HUES64 (cell line): Measurements from ENCODE around the gene LHFPL2.

Experiments
- H3K27ac ChIP-seq: 2 replicates; pipeline ENCODE4 v1.7.0; 2013; ENCODE audit warnings: low read depth, low read length, inconsistent platforms
- H3K27me3 ChIP-seq: 2 replicates; pipeline ENCODE4 v1.6.1; 2013; ENCODE audit warnings: mild to moderate bottlenecking, low read length; ENCODE audit not compliant: insufficient read depth
- H3K36me3 ChIP-seq: 2 replicates; pipeline ENCODE4 v1.6.1; 2013; ENCODE audit warnings: mild to moderate bottlenecking, low read length; ENCODE audit not compliant: insufficient read depth
- H3K4me1 ChIP-seq: 2 replicates; pipeline ENCODE4 v1.6.1; 2013; ENCODE audit warnings: mild to moderate bottlenecking, low read length, moderate library complexity; ENCODE audit not compliant: insufficient read depth
- H3K4me3 ChIP-seq: 2 replicates; pipeline ENCODE4 v1.5.1; 2013; ENCODE audit warnings: mild to moderate bottlenecking, low read length, moderate library complexity
- H3K9ac ChIP-seq: 2 replicates; pipeline ENCODE4 v1.6.1; 2013; ENCODE audit warnings: mild to moderate bottlenecking, low read depth, low read length
- H3K9me3 ChIP-seq: 2 replicates; pipeline ENCODE4 v1.6.1; 2013; ENCODE audit warnings: low read depth, low read length; ENCODE audit not compliant: insufficient read depth
- WGBS: fragments of 150-250, 120-280 bp; methylation state at CpG from one replicate; pipeline ENCODE4 v1.1.7; 2013; ENCODE audit warnings: missing lambda C conversion rate; 5-methylcytosine and 5-hydroxymethylcytosine counted together

LHFPL2 gene

DNA sequence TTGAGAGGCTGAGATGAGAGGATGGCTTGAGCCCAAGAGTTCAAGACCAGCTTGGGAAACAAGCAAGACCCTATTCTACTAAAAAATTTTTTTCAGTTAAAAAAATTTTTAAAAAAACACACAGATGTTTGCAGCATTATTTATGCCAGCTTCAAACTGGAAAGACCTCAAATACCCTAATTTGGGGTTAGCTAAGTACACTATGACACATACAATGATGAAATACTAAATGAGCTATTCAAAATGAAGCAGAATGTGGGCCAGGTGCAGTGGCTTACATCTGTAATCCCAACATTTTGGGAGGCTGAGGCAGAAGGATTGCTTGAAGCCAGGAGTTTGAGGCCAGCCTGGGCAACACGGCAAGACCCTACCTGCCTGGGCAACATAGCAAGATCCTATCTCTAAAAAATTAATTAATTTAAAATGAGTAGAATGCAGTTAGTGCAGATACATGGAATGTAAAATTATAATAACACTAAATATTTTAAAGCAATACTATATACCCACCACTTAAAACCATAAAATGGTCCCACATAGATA lies 44.9 kb downstream of the LHFPL2 start:
- Histone ChIP-seq H3K36me3 (no peaks in the 10 kb centered on the region), H3K9ac (no peak overlapping the region), H3K27ac (no peak overlapping the region), H3K4me1 (peaks cover 10% of the 10 kb centered on the region), H3K27me3 (no peaks in the 10 kb centered on the region), H3K9me3 (no peaks in the 10 kb centered on the region), H3K4me3 (no peak overlapping the region)
- no CpG with 5 or more reads among the region's 1 CpG for WGBS

DNA sequence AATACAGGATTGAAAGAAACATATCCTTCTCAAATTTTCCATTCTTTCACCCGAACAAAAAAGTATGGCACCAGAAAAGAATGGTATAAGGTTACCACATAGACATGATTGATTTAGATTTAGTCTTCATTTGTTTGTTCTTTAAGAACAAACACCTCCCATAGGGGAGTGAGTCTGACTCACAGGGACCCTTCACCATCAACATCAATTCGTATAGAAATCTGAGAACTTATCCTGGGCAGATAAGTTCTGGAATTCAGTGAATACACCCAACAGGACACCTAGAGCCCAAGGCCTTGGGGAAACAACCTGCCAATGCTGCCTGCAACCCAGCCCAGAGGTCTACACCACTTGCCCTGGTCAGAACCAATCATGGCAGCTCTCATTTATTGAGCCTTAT lies 46.2 kb downstream of the LHFPL2 start:
- H3K9ac ChIP-seq: no peak overlapping the region
- peaks cover 22% of the 10 kb centered on the region for H3K4me1 ChIP-seq
- H3K9me3 ChIP-seq: no peaks in the 10 kb centered on the region
- no peaks in the 10 kb centered on the region for H3K36me3 ChIP-seq
- no peaks in the 10 kb centered on the region for H3K27me3 ChIP-seq
- no peak overlapping the region for H3K4me3 ChIP-seq
- no peak overlapping the region for H3K27ac ChIP-seq
- WGBS: 87% methylated on average over 1 of the region's 2 CpGs

DNA sequence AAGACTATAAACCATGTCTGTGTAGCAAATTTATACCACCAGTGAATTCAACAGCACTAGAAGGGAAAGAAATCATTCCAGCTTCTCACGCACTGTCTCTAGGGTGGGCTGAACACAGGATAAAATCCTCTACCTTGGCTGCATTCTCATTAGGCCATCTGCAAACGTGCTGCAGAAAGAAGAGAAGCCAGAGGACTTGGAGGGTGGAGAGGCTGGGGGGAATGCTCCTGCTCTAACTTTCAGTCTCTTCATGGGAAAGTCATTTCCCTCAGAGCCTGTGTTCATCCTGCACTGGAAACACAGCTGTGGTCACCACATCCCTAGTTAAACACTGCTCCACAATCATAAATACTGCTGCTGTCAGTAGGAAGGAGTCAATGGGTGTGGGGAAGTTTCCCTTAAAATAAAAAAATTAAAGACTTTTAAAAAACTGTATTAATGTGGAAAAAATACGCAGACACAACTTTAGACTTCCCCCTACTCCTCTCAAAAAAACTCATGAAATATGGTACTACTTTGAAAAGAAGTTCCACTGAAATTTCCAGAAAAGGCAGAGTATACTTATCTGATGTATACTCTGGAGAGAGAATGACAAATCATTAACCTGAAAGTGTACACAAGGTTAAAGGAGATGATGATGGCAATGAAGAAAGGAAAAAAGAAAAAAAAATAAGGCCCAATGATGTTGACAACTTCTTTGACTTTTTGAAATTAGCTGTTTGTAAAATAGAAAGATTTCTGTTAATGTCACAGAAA lies 46.8 kb downstream of the LHFPL2 start:
- Histone ChIP-seq H3K27ac (no peak overlapping the region), H3K9me3 (no peaks in the 10 kb centered on the region), H3K36me3 (no peaks in the 10 kb centered on the region), H3K4me1 (peaks cover 24% of the 10 kb centered on the region), H3K27me3 (no peaks in the 10 kb centered on the region), H3K4me3 (no peak overlapping the region), H3K9ac (no peak overlapping the region)
- 71% methylated on average over 2 of the region's 3 CpGs for WGBS

DNA sequence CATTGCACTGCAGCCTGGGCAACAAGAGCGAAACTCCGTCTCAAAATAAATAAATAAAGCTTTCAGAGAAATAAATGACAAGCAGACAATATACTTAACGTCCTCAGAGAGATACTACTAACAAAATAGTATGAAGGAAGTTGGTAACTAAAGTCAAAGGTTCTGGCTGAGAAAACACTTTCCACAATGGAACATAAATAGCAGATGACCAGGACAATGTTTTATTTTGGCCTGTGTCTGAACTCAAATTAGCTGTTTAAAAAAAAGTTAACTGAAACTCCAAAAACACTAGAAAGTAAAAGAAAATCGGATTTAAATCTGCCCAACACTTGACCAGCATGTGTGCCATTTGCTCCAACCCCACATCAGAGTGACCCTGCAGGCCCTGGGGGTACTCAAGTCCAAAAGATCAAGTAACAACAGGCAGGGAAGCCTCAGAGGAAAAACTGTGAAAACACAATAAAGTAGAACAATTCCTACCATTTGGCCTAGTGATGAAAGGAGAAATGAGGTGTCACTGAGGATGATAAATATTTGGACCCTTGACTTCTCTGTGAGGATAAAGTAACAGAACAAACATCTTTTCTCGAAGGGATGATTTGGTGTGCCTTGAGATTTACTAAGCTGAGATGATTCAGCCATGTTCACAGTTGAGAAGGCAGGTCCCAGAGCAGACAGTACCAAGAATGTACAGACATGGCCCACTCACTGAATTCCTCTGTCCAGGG lies 47.7 kb downstream of the LHFPL2 start:
- H3K9me3 ChIP-seq: no peaks in the 10 kb centered on the region
- no peak overlapping the region for H3K27ac ChIP-seq
- 76% methylated on average over 5 of the region's 5 CpGs for WGBS
- peaks cover 24% of the 10 kb centered on the region for H3K4me1 ChIP-seq
- no peak overlapping the region for H3K4me3 ChIP-seq
- H3K27me3 ChIP-seq: no peaks in the 10 kb centered on the region
- no peak overlapping the region for H3K9ac ChIP-seq
- no peaks in the 10 kb centered on the region for H3K36me3 ChIP-seq

DNA sequence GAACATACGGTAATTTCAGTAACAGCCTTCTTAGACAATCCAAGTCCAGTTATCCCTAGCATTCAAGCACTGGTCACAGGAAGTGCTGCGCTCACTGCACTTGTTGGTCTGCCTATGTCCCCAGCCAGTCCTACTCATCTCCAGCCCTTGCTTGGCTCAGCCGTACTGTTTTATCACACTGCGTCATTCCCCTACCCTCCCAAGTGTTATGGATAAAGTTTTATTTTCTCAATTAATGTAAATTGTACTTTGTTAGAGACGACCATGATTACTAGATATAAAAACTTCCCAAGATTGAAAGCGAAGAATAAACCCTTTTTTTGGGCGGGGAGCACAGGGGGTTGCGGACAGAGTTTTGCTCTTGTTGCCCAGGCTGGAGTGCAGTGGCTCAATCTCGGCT lies 49.6 kb downstream of the LHFPL2 start:
- H3K4me1 ChIP-seq: peaks cover 24% of the 10 kb centered on the region
- no peaks in the 10 kb centered on the region for H3K27me3 ChIP-seq
- H3K4me3 ChIP-seq: no peak overlapping the region
- no peaks in the 10 kb centered on the region for H3K9me3 ChIP-seq
- H3K27ac ChIP-seq: no peak overlapping the region
- 0 out of 2 replicates have a peak, but pooled peaks cover 6% of the 10 kb centered on the region for H3K36me3 ChIP-seq
- 96% methylated on average over 7 of the region's 9 CpGs for WGBS
- H3K9ac ChIP-seq: no peak overlapping the region

DNA sequence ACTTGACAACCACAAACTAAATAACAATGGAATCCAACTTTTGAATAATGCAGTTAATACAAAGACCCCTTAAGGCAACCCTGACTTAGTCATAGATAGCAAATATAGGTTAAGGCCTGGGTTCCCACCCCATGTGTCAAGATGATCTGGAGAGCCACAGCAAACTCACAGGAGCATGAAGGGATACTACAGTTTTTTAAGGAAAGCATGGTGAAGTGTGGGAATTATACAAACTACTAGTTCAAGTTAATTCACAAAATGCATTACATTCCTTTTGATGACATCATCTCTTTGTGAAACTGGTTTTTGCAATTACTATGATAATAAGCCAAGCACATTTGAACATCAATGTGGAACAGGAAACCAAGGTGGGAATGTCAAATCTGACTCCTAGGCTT lies 50.6 kb downstream of the LHFPL2 start:
- Histone ChIP-seq H3K9me3 (no peaks in the 10 kb centered on the region), H3K4me1 (peaks cover 24% of the 10 kb centered on the region), H3K9ac (no peak overlapping the region), H3K27me3 (no peaks in the 10 kb centered on the region), H3K4me3 (no peak overlapping the region), H3K36me3 (0 out of 2 replicates have a peak, but pooled peaks cover 6% of the 10 kb centered on the region), H3K27ac (no peak overlapping the region)

DNA sequence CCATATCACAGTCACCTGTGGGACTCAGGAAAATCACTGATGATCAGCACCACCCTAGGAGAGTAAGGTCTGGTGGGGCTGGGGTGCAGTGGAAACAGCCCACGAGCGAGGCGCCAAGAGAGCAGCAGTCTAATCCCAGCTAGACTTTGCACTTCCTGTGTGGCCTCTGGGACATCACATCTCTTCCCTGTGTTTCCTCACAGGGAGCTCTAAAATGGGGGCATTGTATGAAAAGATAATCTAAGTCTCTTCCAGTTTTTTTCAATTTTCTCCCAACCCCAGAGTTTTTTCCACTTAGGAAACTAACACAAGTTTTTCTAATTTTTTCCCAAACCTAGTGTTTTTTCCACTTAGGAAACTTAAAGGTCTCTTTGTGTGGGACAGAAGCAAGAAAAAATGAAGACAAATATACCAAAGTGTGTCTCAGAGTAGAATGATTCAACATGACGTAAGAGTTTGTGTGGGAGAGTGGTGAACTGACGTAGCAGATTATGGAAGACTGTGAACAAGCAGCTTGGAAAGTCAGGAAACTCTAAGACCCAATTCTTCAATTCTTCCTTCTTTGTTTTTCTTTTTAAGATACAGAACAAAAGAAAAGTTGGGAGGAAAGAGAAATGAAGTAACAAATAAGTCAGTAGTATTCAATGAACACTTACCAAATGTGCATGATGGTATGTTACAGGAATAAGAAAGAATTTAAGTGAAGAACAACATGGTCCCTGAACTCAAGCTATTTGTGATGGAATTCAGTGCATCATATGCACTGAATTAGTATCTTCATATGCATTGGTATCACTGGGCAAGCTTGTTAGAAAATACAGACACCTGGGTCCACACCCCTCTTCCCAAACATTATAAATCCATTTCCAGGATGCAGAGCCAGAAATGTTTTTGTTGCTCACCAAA lies 51.3 kb downstream of the LHFPL2 start:
- Histone ChIP-seq H3K27me3 (no peaks in the 10 kb centered on the region), H3K4me3 (no peak overlapping the region), H3K36me3 (0 out of 2 replicates have a peak, but pooled peaks cover 6% of the 10 kb centered on the region), H3K27ac (no peak overlapping the region), H3K9ac (no peak overlapping the region), H3K9me3 (no peaks in the 10 kb centered on the region), H3K4me1 (peaks cover 24% of the 10 kb centered on the region)
- over 99% methylated on average over 5 of the region's 5 CpGs for WGBS

DNA sequence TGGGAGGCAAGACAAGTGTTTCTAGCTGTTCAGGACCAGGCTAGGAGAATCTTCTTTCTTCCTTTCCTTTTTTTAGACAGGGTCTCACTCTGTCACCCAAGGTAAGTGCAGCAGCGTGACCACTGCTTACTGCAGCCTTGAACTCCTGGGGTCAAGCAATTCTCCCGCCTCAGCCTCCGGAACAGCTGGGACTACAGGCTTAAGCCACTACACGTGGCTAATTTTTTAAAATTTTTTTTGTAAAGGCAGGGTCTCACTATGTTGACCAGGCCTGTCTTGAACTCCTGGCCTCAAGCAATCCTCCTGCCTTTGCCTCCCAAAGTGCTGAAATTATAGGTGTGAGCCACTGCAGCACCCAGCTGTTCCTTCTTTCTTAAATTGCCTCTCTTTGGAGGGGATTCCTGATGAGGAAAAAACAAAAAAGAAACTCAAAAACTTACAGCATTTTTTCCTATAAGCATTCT lies 53.1 kb downstream of the LHFPL2 start:
- H3K27ac ChIP-seq: no peak overlapping the region

DNA sequence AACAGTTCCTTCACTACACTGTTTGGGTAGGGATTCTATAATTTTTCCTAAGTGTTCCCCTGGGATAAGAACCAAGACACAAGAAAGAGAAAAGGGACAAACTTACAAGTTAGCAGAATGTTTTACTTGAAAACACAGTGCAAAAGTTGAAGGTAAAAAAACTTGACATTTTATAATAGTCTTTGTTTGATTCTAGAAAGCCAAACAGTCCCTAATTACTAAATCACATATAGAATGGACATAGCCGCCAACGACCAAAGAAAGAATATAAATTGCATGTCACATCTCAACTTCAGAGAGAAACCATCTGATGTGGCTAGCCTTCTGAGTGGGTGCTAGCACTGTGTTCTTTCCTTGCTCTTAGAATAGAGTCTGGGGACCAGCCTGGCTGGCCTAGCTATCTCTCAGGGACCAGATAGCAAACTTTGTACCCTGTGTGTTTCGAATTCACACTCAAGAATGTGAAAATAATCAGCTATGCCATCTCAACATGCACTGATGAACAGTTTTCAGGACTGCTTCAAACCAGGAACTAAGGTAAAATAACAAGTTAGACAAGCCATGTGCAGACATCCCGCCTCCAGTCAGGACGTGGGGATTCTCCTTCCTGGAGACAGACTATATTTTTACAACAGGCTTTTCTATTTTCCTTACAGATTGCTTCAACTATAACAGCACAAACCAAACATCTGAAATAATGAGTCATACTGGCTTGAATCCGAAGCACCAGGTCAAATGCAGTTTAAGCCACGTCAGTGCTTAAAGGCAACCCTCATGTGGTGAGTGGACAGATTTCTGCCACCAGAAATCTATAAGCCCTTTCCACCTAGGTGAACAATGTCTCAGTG lies 53.7 kb downstream of the LHFPL2 start:
- H3K4me3 ChIP-seq: no peak overlapping the region
- H3K4me1 ChIP-seq: peaks cover 22% of the 10 kb centered on the region
- H3K27me3 ChIP-seq: no peaks in the 10 kb centered on the region
- no peak overlapping the region for H3K9ac ChIP-seq
- H3K9me3 ChIP-seq: no peaks in the 10 kb centered on the region
- H3K36me3 ChIP-seq: peaks cover 10% of the 10 kb centered on the region; the same call in 1 of the 2 replicates
- 88% methylated on average over 7 of the region's 7 CpGs for WGBS
- H3K27ac ChIP-seq: no peak overlapping the region

More for the DNA sequence above, 53.1 kb downstream of the LHFPL2 start:
- Histone ChIP-seq H3K4me1 (peaks cover 22% of the 10 kb centered on the region), H3K27me3 (no peaks in the 10 kb centered on the region), H3K4me3 (no peak overlapping the region), H3K36me3 (0 out of 2 replicates have a peak, but pooled peaks cover 6% of the 10 kb centered on the region), H3K9me3 (no peaks in the 10 kb centered on the region), H3K9ac (no peak overlapping the region)
- 84% methylated on average over 4 of the region's 4 CpGs for WGBS

DNA sequence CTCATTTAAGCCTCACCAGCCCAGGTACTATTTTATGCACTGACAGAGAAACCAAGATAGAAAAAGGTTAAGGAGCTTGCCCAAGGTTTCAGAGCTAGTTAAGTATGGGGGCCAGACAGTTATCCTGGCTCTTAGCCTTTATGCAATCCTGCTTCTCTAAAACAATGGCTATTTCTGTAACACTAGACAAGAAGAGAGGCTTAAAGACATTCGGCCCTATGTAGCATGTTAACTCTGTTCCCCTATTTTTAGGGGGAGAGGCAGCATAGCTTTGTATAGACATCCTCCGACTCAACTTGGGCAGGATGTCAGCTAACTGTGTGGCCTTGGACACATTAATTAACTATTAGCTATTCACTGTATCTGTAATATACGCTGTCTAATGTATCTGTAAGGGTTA lies 54.6 kb downstream of the LHFPL2 start:
- H3K9me3 ChIP-seq: no peaks in the 10 kb centered on the region
- peaks cover 22% of the 10 kb centered on the region for H3K4me1 ChIP-seq
- H3K4me3 ChIP-seq: no peak overlapping the region
- H3K9ac ChIP-seq: no peak overlapping the region
- no peak overlapping the region for H3K27ac ChIP-seq
- 92% methylated on average over 2 of the region's 3 CpGs for WGBS
- H3K36me3 ChIP-seq: peaks cover 10% of the 10 kb centered on the region; the same call in 1 of the 2 replicates
- no peaks in the 10 kb centered on the region for H3K27me3 ChIP-seq
